ES-I3 (cell line): ENCODE measurements around the gene OAT.

ENCODE experiments used
- H3K36me3 ChIP-seq: 2 replicates; pipeline ENCODE4 v1.6.1; 2013; ENCODE audit warnings: mild to moderate bottlenecking, low read length, control low read depth, moderate library complexity; ENCODE audit not compliant: insufficient read depth
- H3K4me1 ChIP-seq: 2 replicates; pipeline ENCODE4 v1.6.1; 2013; ENCODE audit warnings: mild to moderate bottlenecking, control low read depth, low read length; ENCODE audit not compliant: insufficient read depth
- H3K9ac ChIP-seq: 2 replicates; pipeline ENCODE4 v1.6.1; 2013; ENCODE audit warnings: low read depth, mild to moderate bottlenecking, low read length, moderate library complexity
- H3K9me3 ChIP-seq: 2 replicates; pipeline ENCODE4 v1.6.1; 2013; ENCODE audit warnings: mild to moderate bottlenecking, low read length, moderate library complexity; ENCODE audit not compliant: control insufficient read depth, insufficient read depth

Gene OAT

DNA sequence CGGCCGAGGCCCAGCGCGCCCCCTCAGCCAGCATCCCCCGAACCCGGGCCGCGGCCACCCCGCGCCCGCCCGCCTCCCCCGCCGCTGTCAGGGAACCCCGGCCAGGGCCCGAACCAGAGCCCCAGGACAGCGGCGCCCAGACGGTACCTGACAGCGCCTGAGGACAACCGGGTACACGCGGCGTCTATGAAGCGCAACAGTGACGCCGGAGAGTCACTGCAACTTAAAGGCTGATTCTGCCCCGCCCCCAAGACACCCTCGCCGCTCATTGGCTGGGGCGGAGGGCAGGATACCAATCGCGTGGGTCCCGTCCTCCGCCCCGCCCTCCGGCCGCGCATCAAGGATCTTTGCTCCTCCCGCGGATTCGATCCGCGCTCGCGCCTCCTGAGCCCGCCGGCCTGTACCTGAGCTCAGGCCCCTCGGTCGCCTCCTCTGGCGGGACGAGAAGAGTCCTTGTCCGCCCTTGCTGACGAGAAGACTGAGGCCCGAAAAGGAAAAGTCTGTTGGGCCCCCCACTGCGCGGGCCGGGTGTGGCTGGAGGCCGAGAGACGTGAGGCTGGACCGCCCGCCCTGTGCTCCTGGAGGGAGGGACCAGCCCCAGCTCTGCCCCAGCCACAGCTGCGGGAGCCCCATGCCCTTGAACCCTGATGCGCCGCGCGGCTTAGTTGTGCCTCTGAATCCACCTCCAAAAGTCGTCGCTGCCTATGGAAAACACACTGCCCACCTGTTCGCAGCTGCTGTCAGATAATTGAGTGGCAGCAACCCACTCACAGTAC, at the start of gene OAT:
TSS of gene OAT (minus strand) at position 198 of the 776 bp plus-strand sequence. CDS start 6,752 bp downstream, outside the sequence.
- Histone ChIP-seq H3K4me1 (peaks cover 25% of the 10 kb centered on the region), H3K36me3 (no peaks in the 10 kb centered on the region), H3K9me3 (no peaks in the 10 kb centered on the region), H3K9ac (peak within 1 kb of the TSS; percentile 86)

DNA sequence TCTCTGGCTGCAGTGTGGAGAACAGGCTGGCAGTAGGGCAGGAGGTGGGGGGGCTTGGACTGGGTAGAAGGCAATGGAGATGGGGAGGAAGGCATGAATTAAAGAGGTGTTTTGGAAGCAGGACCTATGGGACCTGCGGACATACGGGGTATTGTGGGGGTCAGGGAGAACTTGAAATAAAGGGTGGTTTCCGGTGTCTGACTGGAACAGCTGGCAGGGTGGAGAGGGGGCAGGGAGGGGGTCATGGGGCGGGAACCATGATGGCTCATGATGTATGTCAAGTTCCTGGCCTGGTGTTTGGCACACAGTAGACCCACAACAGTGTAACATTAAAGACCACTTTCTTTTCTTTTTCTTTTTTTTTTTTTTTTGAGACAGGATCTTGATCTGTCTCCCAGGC, 48.4 kb upstream of the OAT start:
- no peaks in the 10 kb centered on the region for H3K36me3 ChIP-seq
- H3K9me3 ChIP-seq = no peaks in the 10 kb centered on the region
- no peak overlapping the region for H3K9ac ChIP-seq
- H3K4me1 ChIP-seq = peaks cover 38% of the 10 kb centered on the region

DNA sequence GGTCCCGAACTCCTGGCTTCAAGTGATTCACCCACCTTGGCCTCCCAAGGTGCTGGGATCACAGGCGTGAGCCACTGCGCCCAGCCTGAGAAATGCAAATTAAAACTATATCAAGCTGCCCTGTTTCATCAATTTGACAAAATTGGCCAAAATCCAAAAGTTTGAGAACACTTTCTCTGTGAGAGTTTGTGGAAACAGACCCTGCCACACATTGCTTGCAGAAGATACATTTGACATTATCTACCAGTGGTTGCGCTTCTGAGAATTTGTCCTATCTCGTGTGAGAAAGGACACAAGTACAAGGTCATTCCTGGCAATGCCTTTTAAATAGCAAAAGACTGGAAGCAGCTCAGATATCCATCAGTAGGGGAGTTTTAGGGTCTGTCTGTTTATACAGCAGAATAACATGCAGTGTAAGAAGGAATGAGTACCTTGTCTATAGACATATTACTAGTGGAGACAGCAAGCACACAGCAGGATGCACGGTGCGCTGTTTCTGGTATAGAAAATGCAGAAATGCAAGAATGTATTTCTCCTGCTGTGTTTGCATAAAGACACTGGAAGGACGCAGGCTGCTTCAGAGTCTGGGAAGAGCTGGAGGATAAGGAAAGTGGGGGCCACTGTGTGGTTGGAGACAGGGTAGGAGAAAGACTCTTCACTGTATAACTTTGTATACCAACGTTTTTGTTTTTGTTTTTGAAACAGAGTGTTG, 47.2 kb upstream of the OAT start:
- H3K9ac ChIP-seq = no peak overlapping the region
- no peaks in the 10 kb centered on the region for H3K36me3 ChIP-seq
- no peaks in the 10 kb centered on the region for H3K9me3 ChIP-seq
- H3K4me1 ChIP-seq = peaks cover 36% of the 10 kb centered on the region

DNA sequence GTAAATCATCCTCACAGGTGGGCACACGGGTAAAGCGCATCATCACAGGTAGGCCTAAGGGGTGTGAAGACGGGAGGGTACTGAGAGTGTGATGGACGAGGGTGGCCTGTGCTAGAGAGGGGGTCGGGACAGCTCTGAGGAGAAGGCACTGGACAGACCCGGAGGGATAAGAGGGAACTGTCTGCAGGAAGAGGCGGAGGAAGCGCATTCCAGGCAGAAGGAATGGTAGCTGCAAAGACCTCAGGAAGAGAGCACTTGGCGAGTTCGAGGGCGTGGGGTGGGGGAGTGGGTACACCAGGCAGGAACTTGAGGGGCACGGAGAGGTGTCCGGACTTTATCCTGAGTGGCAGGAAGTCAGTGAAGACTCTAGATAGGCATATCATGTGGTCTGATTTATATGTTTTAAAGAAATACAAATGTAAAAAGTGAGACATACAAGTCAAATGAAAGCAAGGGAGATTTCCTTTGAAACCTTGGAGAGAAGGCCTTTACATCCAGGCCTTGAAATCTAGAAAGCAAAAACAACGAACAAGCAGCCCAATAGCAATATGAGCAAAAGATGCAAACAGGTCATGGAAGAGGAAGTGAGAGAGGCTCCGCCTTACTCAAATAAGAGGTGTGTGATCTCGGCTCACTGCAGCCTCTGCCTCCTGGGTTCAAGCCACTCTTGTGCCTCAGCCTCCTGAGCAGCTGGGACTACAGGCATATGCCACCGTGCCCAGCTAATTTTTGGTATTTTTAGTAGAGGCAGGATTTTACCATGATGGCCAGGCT, 46.5 kb upstream of the OAT start:
- no peak overlapping the region for H3K9ac ChIP-seq
- no peaks in the 10 kb centered on the region for H3K9me3 ChIP-seq
- peaks cover 29% of the 10 kb centered on the region for H3K4me1 ChIP-seq
- no peaks in the 10 kb centered on the region for H3K36me3 ChIP-seq

DNA sequence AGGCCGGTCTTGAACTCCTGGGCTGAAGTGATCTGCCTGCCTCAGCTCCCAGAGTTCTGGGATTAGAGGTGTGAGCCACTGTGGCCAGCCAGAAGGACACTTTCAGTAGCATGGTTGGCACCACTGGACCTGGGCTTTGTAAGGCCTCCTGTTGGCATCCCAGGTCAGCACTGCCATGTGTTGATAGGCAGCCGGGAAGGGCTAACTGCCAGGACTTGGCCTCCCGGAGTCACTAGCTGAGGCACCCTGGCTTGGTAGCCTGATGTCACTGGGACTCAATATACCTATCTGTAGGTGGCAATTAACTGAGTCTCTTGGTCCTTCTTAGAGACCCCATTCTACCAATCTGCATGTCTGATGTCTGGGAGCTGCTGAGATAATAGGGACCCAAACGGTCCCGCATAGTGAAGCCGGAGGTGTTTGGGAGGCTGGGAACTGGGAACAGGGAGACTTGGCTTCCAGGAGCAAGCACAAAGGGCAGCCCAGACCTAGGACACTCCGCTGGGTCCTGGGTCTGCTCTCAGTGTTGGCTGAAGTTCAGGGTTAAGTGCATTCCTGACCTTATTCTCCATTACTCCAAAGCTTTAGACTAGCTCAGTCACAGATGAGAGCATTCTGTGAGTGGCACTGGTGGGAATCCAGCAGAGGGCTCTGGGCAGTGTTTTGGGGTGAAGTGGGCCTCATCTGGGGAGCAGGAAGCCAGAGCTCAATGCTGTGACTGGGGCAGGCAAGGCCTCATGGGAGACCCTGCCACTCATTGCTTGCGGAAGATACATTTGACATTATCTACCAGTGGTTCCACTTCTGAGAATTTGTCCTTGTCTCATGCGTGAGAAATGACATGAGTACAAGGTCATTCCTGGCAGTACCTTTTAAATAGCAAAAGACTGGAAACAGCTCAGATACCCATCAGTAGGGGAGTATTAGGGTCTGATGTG, 45.6 kb upstream of the OAT start:
- H3K9me3 ChIP-seq = no peaks in the 10 kb centered on the region
- H3K36me3 ChIP-seq = no peaks in the 10 kb centered on the region
- peaks cover 23% of the 10 kb centered on the region for H3K4me1 ChIP-seq
- no peak overlapping the region for H3K9ac ChIP-seq

DNA sequence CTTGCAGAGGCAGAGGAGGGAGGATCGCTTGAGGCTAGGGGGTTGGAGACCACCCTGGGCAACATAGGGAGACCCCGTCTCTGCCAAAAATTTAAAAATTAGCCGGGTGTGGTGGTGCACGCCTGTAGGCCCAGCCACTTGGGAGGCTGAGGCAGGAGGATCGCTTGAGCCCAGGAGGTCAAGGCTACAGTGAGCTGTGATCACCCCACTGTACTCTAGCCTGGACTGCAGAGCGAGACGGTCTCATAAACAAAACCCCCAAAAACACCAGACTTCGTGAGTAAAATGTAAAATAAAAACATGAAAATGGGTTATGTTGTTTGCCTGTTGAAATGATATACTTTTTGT, 43.6 kb upstream of the OAT start:
- peak overlapping the region; percentile 56; the same call in 1 of the 2 replicates for H3K9ac ChIP-seq
- peaks cover 20% of the 10 kb centered on the region for H3K4me1 ChIP-seq
- H3K36me3 ChIP-seq = no peaks in the 10 kb centered on the region
- H3K9me3 ChIP-seq = no peaks in the 10 kb centered on the region

DNA sequence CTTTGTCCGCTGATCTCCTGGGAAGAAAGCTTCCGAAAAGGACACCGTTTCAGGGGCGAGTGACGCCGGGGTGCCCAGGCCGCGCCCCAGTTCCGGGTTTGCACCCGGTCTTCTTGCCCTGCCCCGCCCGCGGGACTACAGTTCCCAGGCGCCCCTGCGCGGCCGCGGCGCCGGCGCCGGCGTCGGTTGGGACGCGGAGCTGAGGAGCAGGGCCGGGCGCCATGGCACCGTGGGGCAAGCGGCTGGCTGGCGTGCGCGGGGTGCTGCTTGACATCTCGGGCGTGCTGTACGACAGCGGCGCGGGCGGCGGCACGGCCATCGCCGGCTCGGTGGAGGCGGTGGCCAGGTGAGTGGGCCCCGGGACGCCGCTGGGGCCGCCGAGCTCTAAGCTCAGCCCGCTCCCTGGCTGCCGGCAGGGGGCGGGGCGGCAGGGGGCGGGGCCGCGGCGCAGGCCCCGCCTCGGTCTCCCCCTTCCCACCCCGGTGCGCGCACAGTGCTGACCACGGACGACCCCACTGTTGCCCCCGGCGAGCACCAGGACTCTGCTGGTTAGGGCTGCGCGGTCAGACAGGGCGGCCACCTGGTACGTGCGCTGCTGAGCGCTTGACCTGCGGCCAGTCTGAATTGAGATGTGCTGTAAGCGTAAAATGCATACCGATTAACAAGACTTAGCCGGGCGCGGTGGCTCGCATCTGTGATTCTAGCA, 43.1 kb upstream of the OAT start, which contains the start of gene LHPP:
TSS of gene LHPP (plus strand) at position 182 of the 706 bp plus-strand sequence. CDS start at position 222, 40 bp downstream.
- Histone ChIP-seq H3K4me1 (peaks cover 22% of the 10 kb centered on the region), H3K9me3 (no peaks in the 10 kb centered on the region), H3K9ac (peak within 1 kb of the TSS; percentile 56), H3K36me3 (no peaks in the 10 kb centered on the region)

DNA sequence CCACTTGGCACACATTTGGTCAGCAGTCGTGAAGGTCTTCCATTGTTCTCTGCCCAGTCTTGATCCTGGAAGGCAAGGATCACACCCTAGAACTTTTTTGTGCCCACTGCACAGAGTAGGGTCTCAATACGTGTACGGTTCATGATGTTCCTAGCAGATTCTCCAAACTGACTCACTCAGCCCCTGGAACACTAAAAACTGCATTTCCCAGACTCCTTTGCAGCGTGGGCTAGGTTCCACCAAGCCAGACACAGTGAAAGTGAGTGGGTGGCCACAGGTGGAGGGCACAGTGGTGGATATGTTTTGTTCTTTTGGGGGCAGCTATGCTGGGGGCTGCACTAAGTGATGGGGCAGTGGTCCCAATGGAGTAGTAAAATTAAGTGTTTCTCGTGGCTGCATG, 41.4 kb upstream of the OAT start:
- H3K9me3 ChIP-seq = no peaks in the 10 kb centered on the region
- H3K36me3 ChIP-seq = no peaks in the 10 kb centered on the region
- H3K4me1 ChIP-seq = peaks cover 13% of the 10 kb centered on the region; the same call in 1 of the 2 replicates
- H3K9ac ChIP-seq = no peak overlapping the region

DNA sequence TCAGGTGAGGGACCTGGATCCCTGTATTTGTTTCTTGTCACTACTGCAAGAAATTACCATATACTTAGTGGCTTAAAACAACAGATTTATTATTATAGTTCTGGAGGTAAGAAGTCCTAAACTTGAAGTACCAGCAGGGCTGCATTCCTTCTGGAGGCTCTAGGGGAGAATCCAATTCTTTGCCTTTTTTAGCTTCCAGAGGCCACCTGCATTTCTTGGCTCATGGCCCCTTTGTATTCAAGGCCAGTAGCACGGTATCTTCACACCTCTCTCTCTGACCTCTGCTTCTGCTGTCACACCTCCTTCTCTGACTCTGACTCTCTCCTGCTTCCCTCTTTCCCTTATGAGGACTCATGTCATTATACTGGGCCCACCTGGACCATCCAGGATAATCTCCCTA, 40.7 kb upstream of the OAT start:
- Histone ChIP-seq H3K36me3 (no peaks in the 10 kb centered on the region), H3K9ac (no peak overlapping the region), H3K9me3 (no peaks in the 10 kb centered on the region), H3K4me1 (peaks cover 13% of the 10 kb centered on the region)

DNA sequence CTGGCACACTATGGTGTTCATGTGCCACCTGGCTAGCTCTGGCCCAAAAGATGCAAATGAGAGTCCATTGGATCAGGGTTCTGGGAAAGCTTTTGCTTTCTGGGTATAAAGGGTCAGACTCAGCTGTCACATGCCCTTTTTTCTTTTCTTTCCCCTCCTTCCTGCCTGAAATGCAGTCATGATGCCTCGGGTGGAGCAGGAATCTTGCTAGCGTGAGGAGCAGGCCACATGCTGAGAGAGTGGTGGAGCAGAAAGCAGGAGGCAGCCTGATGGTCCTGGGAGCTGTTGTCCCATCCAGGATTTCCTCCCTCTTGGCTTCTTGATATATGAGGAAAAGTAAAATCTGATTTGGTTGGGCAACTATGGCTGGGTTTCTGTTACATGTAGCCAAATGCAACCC, 40.2 kb upstream of the OAT start:
- Histone ChIP-seq H3K9ac (no peak overlapping the region), H3K4me1 (peaks cover 14% of the 10 kb centered on the region), H3K36me3 (no peaks in the 10 kb centered on the region), H3K9me3 (no peaks in the 10 kb centered on the region)

DNA sequence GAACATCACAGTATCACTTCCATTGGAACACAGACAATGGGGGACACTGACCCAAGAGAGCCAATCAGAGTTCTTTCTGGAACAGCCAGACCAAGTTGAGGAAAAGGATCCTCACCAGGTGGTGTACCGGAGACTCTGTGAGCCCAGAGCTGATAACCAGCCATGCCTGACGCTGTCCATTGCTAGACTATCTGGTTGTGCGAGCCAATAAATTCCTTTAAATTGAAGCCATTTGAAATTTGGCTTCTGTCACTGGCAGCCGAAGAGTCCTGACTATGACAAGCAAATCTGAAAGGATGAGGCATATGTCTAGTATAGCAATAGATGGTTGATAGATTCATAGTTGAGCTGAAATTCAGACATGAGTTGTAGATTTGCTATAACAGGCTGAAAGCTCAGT, 39.8 kb upstream of the OAT start:
- no peaks in the 10 kb centered on the region for H3K36me3 ChIP-seq
- no peak overlapping the region for H3K9ac ChIP-seq
- H3K9me3 ChIP-seq = no peaks in the 10 kb centered on the region

DNA sequence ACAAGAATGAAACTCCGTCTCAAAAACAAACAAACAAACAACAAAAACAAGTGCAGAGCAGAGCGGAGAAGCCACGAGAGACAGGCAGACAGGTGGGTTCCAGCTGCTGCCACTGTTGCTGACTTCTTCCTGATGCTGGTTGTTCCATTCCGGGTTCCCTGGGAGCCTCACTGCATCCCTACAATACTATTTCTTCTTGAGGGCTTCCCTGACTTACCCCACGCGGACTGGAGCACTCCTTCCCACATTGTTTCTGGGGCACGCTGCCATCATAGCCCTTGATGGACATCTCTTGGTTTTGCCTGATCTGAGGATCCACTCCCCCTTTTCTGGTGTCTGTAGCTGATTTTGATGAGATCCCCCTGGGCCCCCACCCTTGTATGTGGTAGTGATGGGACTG, 36.7 kb upstream of the OAT start:
- H3K9me3 ChIP-seq = no peaks in the 10 kb centered on the region
- H3K4me1 ChIP-seq = peaks cover 33% of the 10 kb centered on the region
- H3K36me3 ChIP-seq = no peaks in the 10 kb centered on the region
- no peak overlapping the region for H3K9ac ChIP-seq

More for the DNA sequence above, 39.8 kb upstream of the OAT start:
- peaks cover 19% of the 10 kb centered on the region for H3K4me1 ChIP-seq

DNA sequence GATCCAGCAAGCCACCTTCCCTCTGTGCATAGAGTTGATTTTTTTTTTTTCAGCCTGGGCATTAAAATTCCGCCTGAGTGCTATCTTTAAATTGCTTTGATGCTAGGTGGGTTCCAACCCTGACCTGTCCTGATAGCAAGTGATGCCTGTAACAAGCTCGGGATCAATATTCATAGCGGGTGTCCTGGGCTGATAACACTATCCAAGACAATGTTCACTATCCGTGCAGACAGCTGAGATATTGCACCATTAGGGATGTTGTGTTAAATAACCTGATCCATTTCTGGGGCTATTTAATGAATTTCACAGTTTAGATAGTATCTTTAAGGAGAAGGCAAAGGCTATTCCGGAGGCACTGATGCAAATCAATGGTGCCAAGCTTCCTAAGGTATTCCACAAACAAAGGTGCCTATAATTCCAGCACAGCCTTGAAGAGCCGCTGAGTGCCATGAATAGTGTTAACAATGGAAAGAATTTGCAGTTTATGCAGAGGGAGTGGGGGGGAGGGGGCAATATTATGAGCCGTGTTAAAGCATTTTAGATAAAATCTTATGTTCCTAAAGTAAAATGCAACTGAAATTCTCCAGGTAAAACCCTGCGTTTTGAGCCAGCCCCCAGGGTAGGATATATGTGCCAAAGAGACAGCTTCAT, 35.4 kb upstream of the OAT start:
- peaks cover 33% of the 10 kb centered on the region for H3K4me1 ChIP-seq
- no peak overlapping the region for H3K9ac ChIP-seq
- H3K36me3 ChIP-seq = no peaks in the 10 kb centered on the region
- H3K9me3 ChIP-seq = no peaks in the 10 kb centered on the region
